ENCODE results near the gene CCNY.

Gene CCNY

GRCh38 chr10:35567951-35568350 lies 231.6 kb downstream of the CCNY start:
- no peak for DNase-seq

- no peak for DNase-seq
Measured at GRCh38 chr10:35568483-35569015, 232.2 kb downstream of the CCNY start.

- no peak for DNase-seq
Measured at GRCh38 chr10:35569111-35569707, 232.9 kb downstream of the CCNY start.

GRCh38 chr10:35569836-35570235 lies 233.5 kb downstream of the CCNY start:
- no peak for DNase-seq

GRCh38 chr10:35570397-35570796 lies 234.1 kb downstream of the CCNY start:
- DNase-seq = no peak

- no peak for DNase-seq
Measured at GRCh38 chr10:35572583-35572982, 236.3 kb downstream of the CCNY start.

GRCh38 chr10:35573796-35574195 lies 237.5 kb downstream of the CCNY start:
- no peak for DNase-seq

- DNase-seq = no peak
Measured at GRCh38 chr10:35574924-35575352, 238.6 kb downstream of the CCNY start.

GRCh38 chr10:35575640-35576039 lies 239.3 kb downstream of the CCNY start:
- DNase-seq = no peak

GRCh38 chr10:35576730-35577129 lies 240.4 kb downstream of the CCNY start:
- no peak for DNase-seq

- DNase-seq = no peak
Measured at GRCh38 chr10:35577926-35578617, 241.8 kb downstream of the CCNY start.

- no peak for DNase-seq
Measured at GRCh38 chr10:35578618-35578956, 242.3 kb downstream of the CCNY start.

GRCh38 chr10:35579116-35579515 lies 242.8 kb downstream of the CCNY start:
- DNase-seq = no peak

GRCh38 chr10:35579726-35580422 lies 243.6 kb downstream of the CCNY start:
- no peak for DNase-seq

GRCh38 chr10:35580423-35580770 lies 244.1 kb downstream of the CCNY start:
- DNase-seq = no peak

GRCh38 chr10:35581655-35582054 lies 245.3 kb downstream of the CCNY start:
- DNase-seq = no peak

GRCh38 chr10:35584946-35585345 lies 248.6 kb downstream of the CCNY start:
- DNase-seq = no peak

GRCh38 chr10:35585356-35585755 lies 249.0 kb downstream of the CCNY start:
- DNase-seq = no peak

GRCh38 chr10:35585903-35586535 lies 249.7 kb downstream of the CCNY start:
- DNase-seq = no peak

GRCh38 chr10:35588836-35589235 lies 252.5 kb downstream of the CCNY start:
- no peak for DNase-seq

- no peak for DNase-seq
Measured at GRCh38 chr10:35592441-35592840, 256.1 kb downstream of the CCNY start.

- no peak for DNase-seq
Measured at GRCh38 chr10:35594115-35595079, 258.1 kb downstream of the CCNY start.

All from SW 1271 (cell line).